Coronary artery (tissue), 2 donors: ENCODE results near the gene LILRB1.
A peak's percentile ranks its signal among the peaks of the same experiment; 100 is the strongest.
"Not testable (repeated sequence)": the region's sequence is repeated elsewhere in the genome, so short reads cannot be mapped to it uniquely, and the experiment has no call there.

ENCODE experiments used
- DNase-seq: peaks from one replicate; pipeline ENCODE4 v3.0.0-alpha.2; 2017; ENCODE audit warnings: low spot score
- H3K27ac ChIP-seq, 2 donors: fragments of 200-600 bp; sonication (generic); one replicate each; pipeline ENCODE4 v1.5.1; 2016 to 2019
- H3K4me3 ChIP-seq: fragments of 200-600 bp; sonication (generic); 2 replicates; pipeline ENCODE4 v1.5.1; 2016; ENCODE audit warnings: mild to moderate bottlenecking, moderate library complexity
- CTCF ChIP-seq: fragments of 200-600 bp; sonication (generic); IDR thresholded peaks from one replicate; pipeline ENCODE4 v1.5.1; 2019; ENCODE audit warnings: antibody characterized with exemption

The LILRB1 gene

GRCh38 chr19:54630262-54630661 is at the start of gene LILRB1:
Gene LILRB1 (plus strand): TSS chr19:54630484. CDS start chr19:54631074, 590 bp downstream.
- DNase-seq, result not testable (repeated sequence)
- Histone ChIP-seq H3K27ac (peak within 1 kb of the TSS in 1 of 2 donors; percentile 32), H3K4me3 (peak within 1 kb of the TSS; percentile 38)

GRCh38 chr19:54586397-54586796 is 43.9 kb upstream of the LILRB1 start:
- no peak for TF ChIP-seq CTCF
- DNase-seq, result no peak
- H3K4me3 ChIP-seq, result no peak overlapping the region
- no peak overlapping the region for H3K27ac ChIP-seq

GRCh38 chr19:54587026-54587425 is 43.3 kb upstream of the LILRB1 start:
- no peak overlapping the region for H3K4me3 ChIP-seq
- TF ChIP-seq CTCF, result no peak
- no peak overlapping the region for H3K27ac ChIP-seq
- DNase-seq, result no peak

- not testable (repeated sequence) for H3K4me3 ChIP-seq, H3K27ac ChIP-seq, DNase-seq
Observed at GRCh38 chr19:54593445-54593844, 36.8 kb upstream of the LILRB1 start, which contains the start of gene LILRA1. Gene LILRA1 (plus strand): TSS chr19:54593632. CDS start chr19:54594245, 613 bp downstream.

GRCh38 chr19:54593931-54594626 is 36.2 kb upstream of the LILRB1 start:
- H3K27ac ChIP-seq, DNase-seq, H3K4me3 ChIP-seq: not testable (repeated sequence)

- no peak for DNase-seq
- no peak overlapping the region for H3K27ac ChIP-seq
- H3K4me3 ChIP-seq, result no peak overlapping the region
- no peak for TF ChIP-seq CTCF
Observed at GRCh38 chr19:54594737-54595136, 35.5 kb upstream of the LILRB1 start.

GRCh38 chr19:54595680-54596436 is 34.4 kb upstream of the LILRB1 start:
- not testable (repeated sequence) for H3K4me3 ChIP-seq, DNase-seq

GRCh38 chr19:54600212-54600611 is 30.1 kb upstream of the LILRB1 start:
- DNase-seq, result no peak
- no peak overlapping the region for H3K4me3 ChIP-seq

More at GRCh38 chr19:54595680-54596436, 34.4 kb upstream of the LILRB1 start:
- H3K27ac ChIP-seq, result not testable (repeated sequence)

More at GRCh38 chr19:54600212-54600611, 30.1 kb upstream of the LILRB1 start:
- no peak overlapping the region for H3K27ac ChIP-seq
- no peak for TF ChIP-seq CTCF
